ENCODE data around the gene TSEN15.
"Not testable (repeated sequence)": the region's sequence is repeated elsewhere in the genome, so short reads cannot be mapped to it uniquely, and the experiment has no call there.

Gene TSEN15

GRCh38 chr1:184031409-184032107, 20.0 kb upstream of the TSEN15 start:
- DNase-seq: no peak

- no peak for DNase-seq
Measured at GRCh38 chr1:184032306-184032929, 19.1 kb upstream of the TSEN15 start.

DNA sequence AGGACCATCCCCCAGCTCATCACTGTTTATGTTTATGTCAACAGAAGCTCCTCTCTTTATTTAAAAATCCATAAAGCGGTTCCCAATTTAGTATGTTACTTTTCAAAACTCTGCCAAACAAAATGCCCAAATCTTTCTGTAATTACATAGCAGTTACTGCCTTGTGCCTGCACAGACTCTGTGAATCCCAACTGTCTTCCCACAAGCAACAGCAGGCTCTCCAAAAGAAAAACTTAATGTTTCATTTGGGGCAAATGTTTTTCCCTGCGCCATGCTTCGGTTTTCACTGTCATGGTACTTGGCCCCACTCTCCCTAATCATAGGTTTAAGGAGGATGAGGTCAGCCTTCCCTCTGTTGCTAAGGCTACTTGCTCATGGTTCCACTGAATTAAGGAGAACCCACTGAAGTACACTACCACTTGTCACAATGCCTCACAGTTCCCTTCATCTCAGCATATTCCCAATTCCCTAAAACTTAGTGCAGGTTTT, 18.6 kb upstream of the TSEN15 start:
- no peak for DNase-seq

DNA sequence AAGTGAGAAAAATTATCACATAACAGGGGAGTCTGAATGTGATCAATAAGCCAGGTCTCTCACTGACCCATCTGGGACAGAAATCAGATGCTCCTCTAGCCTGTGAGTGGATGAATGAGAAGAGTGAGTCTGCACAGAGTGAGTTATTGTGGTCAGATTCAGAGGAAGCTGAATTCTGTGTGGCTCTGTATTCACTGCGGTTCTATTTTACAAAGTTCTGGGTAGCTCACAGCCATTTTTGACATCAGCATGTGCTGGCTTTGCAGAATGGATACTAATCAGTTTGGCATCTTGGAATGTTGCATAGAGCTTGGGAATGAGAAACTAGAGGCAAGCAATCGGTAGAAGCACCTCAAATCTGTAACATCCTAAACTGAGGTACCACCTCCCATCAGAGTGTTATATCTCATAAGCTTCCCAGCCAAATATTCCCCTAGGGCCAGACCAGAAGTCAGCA, 17.8 kb upstream of the TSEN15 start:
- DNase-seq: no peak

- no peak for DNase-seq
Measured at GRCh38 chr1:184034761-184035379, 16.7 kb upstream of the TSEN15 start.

GRCh38 chr1:184035719-184036516, 15.6 kb upstream of the TSEN15 start:
- DNase-seq: no peak

DNA sequence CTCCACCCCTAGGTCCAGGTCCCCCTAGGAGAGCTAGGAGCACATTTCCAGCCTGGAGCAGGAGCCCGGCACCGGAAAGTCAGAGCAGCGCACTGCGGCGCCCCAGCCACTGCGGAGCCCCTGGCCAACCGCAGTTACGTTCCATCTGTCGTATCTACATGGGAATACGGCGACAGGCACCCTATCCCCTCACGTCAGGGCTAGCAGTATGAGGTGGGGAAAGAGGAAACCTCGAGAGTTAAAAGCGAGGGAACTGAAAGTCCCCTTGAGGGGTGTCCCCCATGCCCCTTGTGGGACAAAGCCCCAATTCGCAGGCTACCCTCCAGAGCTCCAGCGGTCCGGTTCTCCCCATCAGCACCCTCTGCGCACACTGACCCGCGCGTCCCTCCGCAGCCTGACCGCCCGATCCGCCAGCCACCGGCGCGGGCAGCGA, 15.0 kb upstream of the TSEN15 start:
- DNase-seq: no peak

DNA sequence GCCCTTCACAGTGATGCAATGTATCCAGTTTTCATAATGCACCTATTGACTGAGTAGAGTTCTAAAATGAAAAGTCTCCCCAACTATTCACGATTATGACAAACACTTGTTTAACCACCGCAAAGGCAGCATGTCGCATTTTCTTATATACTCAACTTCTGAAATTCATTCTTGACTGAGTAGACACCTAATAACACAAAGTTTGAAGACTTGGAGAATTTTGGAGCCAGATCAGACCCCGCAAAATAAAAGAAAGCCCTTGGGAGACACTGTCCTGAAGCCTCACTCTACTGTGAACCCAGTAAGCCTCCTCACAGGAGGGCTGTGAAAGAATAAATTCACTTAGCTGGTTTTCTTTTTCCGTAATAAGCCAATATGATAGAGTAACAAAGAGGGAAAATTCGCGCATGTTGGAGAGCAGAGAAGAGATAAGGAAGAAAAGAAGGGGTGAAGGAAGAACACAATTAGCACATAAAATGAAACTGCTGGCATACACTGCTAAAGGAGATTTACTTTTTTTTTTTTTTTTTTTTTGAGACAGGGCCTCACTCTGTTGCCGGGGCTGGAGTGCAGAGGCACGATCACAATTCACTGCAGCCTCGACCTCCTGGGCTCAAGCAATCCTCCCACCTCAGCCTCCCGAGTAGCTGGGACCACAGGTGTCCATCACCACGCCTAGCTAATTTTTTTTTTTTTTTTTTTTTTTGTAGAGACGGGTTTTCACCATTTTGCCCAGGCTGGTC, 13.5 kb upstream of the TSEN15 start:
- DNase-seq: no peak

- no peak for DNase-seq
Measured at GRCh38 chr1:184039126-184039525, 12.4 kb upstream of the TSEN15 start.

- no peak for DNase-seq
Measured at GRCh38 chr1:184041731-184042130, 9.8 kb upstream of the TSEN15 start.

DNA sequence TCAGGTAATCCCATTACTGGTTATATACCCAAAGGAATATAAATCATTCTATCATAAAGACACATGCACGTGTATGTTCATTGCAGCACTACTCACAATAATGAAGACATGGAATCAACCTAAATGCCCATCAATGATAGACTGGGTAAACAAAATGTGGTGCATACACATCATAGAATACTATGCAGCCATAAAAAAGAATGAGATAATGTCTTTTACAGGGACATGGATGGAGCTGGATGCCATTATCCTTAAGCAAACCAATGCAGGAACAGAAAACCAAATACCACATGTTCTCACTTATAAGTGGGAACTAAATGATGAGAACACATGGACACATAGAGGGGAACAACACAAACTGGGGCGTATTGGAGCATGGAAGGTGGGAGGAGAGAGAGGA, 8.2 kb upstream of the TSEN15 start:
- not testable (repeated sequence) for DNase-seq

GRCh38 chr1:184044603-184045376, 6.7 kb upstream of the TSEN15 start:
- DNase-seq: no peak

- not testable (repeated sequence) for DNase-seq
Measured at GRCh38 chr1:184047541-184047940, 4.0 kb upstream of the TSEN15 start.

- DNase-seq: no peak
Measured at GRCh38 chr1:184048561-184049240, 2.8 kb upstream of the TSEN15 start.

- no peak for DNase-seq
Measured at GRCh38 chr1:184049291-184049690, 2.2 kb upstream of the TSEN15 start.

DNA sequence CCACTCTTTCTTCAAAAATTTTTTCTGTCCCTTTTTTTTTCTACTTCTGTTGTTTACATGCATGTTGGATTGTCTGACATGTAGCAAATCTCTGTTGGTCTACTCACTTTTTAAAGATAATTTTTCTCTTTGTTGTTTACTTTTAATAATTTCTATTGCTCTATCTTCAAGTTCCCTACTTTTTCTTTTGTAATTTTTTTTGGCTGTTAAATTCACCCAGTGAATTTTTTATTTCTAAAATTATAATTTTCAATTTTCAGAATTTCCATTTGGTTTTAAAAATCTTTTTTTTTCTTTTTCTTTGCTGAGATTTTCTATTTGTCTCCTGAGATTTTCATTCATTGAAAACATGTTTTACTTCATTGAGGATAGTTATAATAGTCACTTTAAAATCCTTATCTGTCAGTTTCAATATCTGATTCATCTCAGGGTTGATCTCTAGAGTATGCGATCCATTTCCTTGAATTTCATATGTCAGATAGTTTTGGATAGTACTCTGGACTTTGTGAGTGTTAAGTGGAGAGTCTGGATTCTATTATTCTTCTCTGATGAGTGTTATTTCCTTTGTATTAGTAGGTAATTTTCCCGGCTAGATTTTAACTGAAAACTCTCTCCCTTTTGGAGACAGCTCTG, 1.6 kb upstream of the TSEN15 start:
- DNase-seq: no peak

DNA sequence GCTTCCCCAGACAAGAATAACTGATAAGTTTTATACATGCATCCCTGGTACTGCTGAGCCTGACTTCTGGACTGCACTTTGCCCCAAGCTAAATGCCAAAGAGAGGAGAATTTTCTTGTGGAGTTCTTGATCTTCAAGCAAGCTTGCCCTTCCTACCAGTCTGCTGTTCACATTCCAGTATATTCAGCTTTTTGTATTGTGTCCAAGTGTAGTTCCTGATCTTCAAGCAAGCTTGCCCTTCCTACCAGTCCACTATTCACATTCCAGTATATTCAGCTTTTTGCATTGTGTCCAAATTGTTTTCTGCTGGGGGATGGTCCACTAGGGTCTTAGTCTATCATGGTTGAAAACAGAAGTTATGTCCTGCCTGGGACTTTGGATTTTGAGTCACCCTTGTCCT, 894 bp upstream of the TSEN15 start:
- DNase-seq: no peak

DNA sequence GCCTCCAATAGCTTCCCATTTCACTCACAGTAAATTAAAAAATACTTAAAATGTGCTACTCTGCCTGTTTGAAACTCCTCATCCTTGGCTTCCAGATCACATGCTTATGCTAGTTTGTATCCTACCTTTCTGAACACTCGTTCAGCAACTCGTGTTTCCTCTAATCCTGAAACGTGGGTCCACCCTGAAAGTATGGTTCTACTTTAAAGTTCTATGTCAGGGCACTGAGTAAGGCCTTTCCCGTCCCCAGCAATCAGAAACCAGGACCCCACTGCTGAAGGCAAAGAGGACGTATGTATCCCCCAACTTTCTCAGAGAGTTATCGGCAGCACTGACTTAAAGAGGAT, 419 bp upstream of the TSEN15 start:
- DNase-seq: no peak

DNA sequence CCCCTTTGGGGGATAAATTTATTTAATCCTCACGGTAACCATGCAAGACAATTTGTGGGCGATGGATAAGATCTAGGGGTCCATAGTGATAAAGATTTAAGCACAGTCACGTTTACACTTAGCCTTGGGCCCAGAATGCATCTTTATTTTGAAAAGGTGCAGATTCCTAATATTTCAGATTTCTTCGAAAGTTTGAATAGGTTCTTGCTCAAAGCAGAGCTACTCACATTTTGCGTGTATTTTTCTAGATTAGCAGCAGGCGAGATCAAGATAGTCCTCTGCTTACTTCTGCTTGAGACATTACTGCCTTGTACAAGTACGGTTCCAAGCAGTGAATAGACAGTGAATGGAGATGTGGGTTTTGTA, 647 bp downstream of the TSEN15 start:
- no peak for DNase-seq

GRCh38 chr1:184052750-184053149, 1.2 kb downstream of the TSEN15 start:
- no peak for DNase-seq

- DNase-seq: no peak
Measured at GRCh38 chr1:184053881-184054280, 2.4 kb downstream of the TSEN15 start.
